Esophagus (tissue), 2 donors: Measurements from ENCODE around the gene ANOS1. TPM values are rescaled to one million over a fixed set of nuclear protein-coding genes. Genes with fewer than 3 reads are reported as not detected.
"Not testable (repeated sequence)": the region's sequence is repeated elsewhere in the genome, so short reads cannot be mapped to it uniquely, and the experiment has no call there.

Experiments
- H3K27ac ChIP-seq, 2 donors: one replicate each; pipeline ENCODE4 v1.5.1; 2013; ENCODE audit warnings: low read depth in 2 of 2, mild to moderate bottlenecking in 2 of 2, inconsistent platforms in 1 of 2, low read length in 1 of 2, moderate library complexity in 1 of 2
- H3K27me3 ChIP-seq, 2 donors: one replicate each; pipeline ENCODE4 v1.6.1; 2013; ENCODE audit warnings: low read length in 2 of 2, control low read depth in 1 of 2, mild to moderate bottlenecking in 1 of 2; ENCODE audit not compliant: insufficient read depth in 2 of 2, control insufficient read depth in 1 of 2
- H3K36me3 ChIP-seq, 2 donors: one replicate each; pipeline ENCODE4 v1.6.1; 2013; ENCODE audit warnings: low read length in 1 of 2; ENCODE audit not compliant: control insufficient read depth in 2 of 2, insufficient read depth in 2 of 2
- H3K4me1 ChIP-seq, 2 donors: one replicate each; pipeline ENCODE4 v1.6.1; 2013; ENCODE audit warnings: low read length in 1 of 2; ENCODE audit not compliant: control insufficient read depth in 2 of 2, insufficient read depth in 2 of 2
- H3K4me3 ChIP-seq, 2 donors: one replicate each; pipeline ENCODE4 v1.5.1; 2013; ENCODE audit warnings: low read length in 2 of 2, mild to moderate bottlenecking in 2 of 2, low read depth in 1 of 2, moderate library complexity in 1 of 2
- H3K9me3 ChIP-seq, 2 donors: one replicate each; pipeline ENCODE4 v1.6.1; 2013; ENCODE audit warnings: mild to moderate bottlenecking in 2 of 2, low read depth in 1 of 2, low read length in 1 of 2, moderate library complexity in 1 of 2; ENCODE audit not compliant: control insufficient read depth in 2 of 2, insufficient read depth in 1 of 2
- WGBS, 2 donors: extraction: QIAGEN DNeasy Blood & Tissue Kit; methylation state at CpG; one replicate each; pipeline ENCODE4 v1.1.7; 2013; 5-methylcytosine and 5-hydroxymethylcytosine counted together
- polyA plus RNA-seq, 2 donors: library from polyadenylated mRNA; stranded (reverse); fragments of 200-250 nt; gene quantifications; one replicate each; pipeline ENCODE4 v1.2.3, GENCODE V29; 2013
- donor health status: healthy with polysubstance abuse.
- donor health status: Bipolar disorder and iron deficiency.

Gene ANOS1
- polyA plus RNA-seq, 2 donors, result 0.48 to 0.55 TPM

GRCh38 chrX:8500203-8500602, 231.7 kb downstream of the ANOS1 start:
- Histone ChIP-seq H3K9me3 (no peaks in the 10 kb centered on the region), H3K4me1 (no peaks in the 10 kb centered on the region), H3K27me3 (no peaks in the 10 kb centered on the region), H3K4me3 (no peak overlapping the region), H3K27ac (no peak overlapping the region), H3K36me3 (no peaks in the 10 kb centered on the region)
- WGBS, 2 donors, result 89 to 92% methylated on average over 4 of the region's 4 CpGs

DNA sequence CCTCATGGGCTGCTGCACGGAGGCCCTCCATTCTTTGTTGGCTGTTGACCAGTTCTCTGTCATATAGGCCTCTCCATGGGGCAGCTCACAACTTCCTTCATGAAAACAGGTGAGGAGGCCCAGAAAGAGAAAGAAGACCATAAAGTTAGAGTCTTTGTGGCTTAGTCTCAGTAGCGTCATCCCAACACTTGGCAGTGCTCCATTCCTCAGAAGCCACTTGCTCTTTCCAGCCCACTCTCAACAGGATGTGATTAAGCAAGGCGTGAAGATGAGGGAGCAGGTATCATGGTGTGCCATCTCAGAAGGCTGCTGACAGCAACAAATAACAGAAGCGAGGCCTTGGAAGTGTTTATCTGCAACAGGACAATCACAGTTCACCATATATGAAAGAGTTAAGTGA, 236.9 kb downstream of the ANOS1 start:
- H3K27me3 ChIP-seq, H3K4me1 ChIP-seq, H3K9me3 ChIP-seq, H3K4me3 ChIP-seq, H3K27ac ChIP-seq, H3K36me3 ChIP-seq: not testable (repeated sequence)
- 77 to 88% methylated on average over 4 of the region's 4 CpGs for WGBS, 2 donors

- H3K9me3 ChIP-seq, result no peaks in the 10 kb centered on the region
These were observed 247.5 kb downstream of the ANOS1 start for GRCh38 chrX:8484360-8484949.

More at GRCh38 chrX:8484360-8484949, 247.5 kb downstream of the ANOS1 start:
- WGBS, 2 donors, result 60 to 84% methylated on average over 8 of the region's 8 CpGs
- Histone ChIP-seq H3K27ac (no peak overlapping the region), H3K4me3 (no peak overlapping the region), H3K36me3 (no peaks in the 10 kb centered on the region), H3K27me3 (no peaks in the 10 kb centered on the region), H3K4me1 (no peaks in the 10 kb centered on the region)

Other genes with a start within 250 kb of the ANOS1 start
- gene FAM9A, start 69.2 kb upstream of the ANOS1 start, polyA plus RNA-seq, result not detected